Fibroblast of gingiva (primary cell): ENCODE measurements around the gene GAL3ST2.

Experiments used
- DNase-seq: peaks from one replicate; pipeline ENCODE4 v3.0.0-alpha.2; 2011; ENCODE audit warnings: low read depth

Gene GAL3ST2

DNA sequence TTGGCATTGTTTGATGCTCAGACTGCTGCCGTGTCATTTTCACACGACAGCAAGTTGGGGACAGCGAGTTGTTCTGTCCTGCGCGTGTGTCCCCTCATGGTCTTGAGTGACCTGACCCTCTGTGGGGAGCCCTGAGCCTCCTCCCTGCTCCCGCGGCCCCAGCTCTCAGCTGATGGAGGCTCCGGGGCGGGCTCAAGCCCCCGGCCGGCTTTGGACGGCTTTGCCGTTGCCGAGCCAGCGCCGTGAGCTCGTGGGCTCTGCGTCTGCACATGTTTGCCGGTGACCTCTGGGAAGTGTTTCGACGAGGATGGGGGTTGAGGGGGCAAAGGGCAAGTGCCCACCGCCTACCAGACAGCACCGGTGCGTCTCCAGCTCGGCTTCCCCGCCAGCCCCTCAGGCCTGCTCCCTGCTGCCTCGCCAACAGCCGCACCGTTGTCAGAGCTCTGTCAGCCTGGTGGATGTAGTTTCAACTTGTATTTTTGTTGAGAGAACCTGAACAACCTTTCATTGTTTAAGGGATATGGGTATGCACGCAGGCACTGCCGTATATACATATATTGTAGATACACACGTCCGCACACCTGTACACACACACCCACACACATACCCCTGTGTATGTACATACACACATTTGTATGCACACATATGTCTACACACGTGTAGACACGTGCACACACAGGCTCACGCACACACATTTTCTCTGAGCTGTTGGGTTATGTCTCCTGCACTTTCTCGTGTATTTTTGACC lies 68.4 kb downstream of the GAL3ST2 start:
- DNase-seq: no peak

DNA sequence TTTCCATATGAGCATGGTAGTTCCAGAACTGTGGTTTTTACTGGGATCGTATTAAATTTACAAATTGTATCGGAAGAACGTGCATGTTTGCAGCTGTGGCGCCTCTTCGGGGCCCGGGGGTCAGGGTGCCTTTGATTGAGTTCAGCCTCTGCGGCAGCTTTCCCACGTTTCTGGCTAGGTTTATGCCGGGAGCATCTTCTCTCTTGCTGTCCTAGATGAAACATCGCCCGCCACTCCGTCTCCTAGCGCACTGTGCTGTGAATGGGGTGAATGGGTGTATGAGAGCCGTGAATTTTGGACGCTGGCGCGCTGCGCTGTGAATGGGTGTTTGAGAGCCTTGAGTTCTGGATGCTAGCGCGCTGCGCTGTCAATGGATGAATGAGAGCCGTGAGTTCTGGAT lies 69.8 kb downstream of the GAL3ST2 start:
- no peak for DNase-seq

DNA sequence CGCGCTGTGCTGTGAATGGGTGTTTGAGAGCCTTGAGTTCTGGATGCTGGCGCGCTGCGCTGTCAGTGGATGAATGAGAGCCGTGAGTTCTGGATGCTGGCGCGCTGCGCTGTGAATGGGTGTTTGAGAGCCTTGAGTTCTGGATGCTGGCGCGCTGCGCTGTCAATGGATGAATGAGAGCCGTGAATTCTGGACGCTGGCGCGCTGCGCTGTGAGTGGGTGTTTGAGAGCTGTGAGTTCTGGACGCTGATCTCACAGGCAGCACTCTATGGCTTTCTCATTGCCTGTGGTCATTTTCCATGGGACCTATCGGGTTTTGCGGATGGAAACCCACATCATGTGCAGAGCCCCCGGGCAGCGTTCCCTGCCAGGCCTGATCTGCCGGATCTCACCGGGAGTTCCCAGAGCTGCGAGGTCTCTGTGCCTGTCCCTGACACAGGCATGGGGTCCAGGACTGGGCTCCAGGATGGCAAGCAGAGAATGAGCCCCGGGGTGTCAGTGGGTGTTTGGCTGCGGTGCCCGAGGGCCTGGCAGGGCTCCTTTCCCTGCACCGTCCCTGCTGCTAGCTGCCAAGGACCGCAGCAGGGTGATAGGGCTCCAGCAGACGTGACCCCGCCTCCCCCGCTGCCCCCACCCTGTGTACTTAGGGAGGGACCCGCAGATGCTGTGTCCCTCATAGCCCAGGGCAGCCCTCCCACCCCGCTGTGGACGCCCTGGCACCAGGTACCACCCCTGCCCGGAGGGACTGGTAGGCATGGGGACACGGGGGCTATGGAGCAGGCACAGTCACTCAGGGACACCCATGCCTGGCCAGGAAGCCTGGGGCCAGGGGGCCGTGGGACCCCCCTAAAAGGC lies 72.4 kb downstream of the GAL3ST2 start:
- DNase-seq: no peak

DNA sequence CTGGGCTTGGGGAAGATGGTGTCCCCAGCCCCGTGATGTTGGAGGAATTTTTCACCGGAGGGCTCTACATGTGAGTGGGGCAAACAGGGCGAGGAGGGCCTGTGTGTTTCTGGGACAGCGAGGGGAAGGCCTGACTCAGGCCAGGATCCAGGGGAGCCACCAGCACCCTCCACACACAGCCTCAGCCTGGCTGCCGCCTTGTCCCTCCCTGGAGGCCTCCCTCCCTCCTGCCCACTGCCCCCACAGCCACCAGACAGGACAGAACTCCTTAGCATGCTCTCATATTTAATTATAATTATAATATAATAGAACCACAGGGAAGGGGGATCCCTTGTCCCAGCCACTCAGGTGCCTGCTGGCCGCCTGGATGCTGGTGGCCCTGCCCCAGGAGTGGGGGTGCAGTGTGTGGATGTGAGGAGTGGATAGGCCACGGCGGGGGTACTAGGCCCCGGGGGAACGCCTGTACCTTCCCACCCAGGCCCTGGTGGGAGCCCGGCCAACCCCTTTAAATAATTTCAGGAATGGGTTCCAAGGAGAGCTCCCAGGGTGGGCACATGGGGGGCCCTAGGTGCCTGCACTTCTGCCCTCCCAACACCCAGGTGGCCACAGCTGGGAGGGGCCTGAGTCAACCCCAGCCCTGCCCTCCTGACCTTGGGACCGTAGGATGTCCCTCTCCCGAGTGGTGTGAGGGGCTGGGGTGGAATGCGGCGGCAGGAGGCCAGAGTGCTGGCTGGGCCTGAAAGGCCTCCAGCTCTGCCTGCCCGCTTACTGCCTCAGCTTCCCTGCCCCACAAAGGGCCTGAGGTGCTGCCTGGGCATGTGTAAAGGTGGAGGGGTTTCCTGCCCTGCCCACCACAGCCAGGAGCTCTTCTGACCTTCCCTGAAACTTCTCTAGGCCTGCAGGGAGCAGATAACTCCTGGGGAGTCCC lies 73.3 kb downstream of the GAL3ST2 start:
- DNase-seq: no peak

DNA sequence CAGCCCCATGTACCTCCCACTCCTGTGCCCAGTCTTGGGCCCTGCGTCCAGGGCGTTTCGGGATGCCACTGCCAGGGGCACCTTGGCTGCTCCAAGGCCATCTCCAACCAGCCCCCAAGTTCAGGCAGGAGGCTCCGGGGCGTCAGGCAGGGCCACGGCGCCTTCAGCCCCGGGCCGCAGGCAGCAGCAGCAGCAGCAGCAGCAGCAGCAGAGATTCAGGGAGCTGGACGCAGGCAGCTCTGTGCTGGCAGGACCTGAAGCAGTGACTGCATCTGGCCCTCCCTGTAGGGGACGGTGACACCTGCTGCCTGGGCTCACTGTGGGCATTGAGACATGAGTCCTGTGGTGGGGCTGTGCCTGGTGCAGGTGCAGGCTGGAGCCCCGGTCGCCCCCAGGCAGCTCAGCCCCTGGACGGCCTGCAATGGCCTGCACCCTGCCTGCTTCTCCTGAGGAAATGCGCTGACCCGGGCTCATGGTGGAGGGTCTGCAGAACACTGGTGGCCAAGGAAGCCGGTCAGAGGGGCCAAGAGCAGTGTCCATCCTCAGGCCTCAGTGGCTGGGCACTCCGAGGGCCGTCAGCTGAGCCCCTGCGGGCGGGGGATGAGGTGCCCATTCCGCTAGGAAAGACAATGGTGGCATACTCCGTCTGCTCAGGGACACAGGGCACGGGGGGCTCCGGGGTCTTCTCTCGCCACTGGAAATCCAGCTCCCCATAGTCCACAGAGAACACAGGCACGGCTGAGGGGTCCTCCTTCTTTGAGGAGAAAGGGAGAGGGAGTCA lies 74.1 kb downstream of the GAL3ST2 start:
- DNase-seq: no peak

GRCh38 chr2:241851325-241852115 lies 74.9 kb downstream of the GAL3ST2 start:
- DNase-seq: no peak

DNA sequence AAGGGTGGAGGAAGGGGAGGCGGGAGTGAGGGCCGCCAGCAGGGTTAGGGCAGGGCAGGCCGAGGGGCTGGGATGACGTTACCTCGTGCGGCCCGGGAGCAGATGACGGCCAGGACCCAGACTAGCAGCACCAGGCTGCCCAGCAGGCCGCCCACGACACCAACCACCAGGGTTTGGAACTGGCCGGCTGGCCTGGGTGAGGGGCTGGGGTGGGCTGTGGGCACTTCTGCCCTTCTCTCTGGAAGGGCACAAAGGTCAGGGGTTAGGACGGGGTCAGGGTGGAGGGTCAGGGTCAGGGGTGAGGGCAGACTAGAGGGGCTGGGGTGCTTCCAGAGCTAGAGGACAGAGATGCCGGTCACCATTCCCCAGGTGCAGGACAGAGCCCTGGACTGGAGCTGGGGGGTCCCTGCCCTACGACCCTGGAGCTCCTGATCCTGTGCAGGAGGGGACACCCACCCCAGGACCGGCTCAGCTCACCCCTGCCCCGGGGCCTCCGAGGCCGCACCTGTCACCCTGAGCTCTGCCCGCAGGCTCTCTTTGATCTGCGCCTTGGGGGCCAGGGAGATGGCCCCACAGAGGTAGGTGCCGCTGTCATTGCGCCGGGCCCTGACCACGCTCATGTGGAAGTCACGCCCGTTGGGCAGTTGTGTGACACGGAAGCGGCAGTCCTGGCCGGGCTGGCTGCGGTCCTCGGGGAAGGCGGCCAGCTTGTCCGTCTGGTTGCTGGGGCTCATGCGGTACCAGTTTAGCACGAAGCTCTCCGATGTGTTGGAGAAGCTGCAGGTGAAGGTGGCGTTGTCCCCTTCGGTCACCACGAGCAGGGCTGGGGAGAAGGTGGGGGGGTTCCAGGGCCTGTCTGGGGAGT lies 75.7 kb downstream of the GAL3ST2 start:
- DNase-seq: no peak

DNA sequence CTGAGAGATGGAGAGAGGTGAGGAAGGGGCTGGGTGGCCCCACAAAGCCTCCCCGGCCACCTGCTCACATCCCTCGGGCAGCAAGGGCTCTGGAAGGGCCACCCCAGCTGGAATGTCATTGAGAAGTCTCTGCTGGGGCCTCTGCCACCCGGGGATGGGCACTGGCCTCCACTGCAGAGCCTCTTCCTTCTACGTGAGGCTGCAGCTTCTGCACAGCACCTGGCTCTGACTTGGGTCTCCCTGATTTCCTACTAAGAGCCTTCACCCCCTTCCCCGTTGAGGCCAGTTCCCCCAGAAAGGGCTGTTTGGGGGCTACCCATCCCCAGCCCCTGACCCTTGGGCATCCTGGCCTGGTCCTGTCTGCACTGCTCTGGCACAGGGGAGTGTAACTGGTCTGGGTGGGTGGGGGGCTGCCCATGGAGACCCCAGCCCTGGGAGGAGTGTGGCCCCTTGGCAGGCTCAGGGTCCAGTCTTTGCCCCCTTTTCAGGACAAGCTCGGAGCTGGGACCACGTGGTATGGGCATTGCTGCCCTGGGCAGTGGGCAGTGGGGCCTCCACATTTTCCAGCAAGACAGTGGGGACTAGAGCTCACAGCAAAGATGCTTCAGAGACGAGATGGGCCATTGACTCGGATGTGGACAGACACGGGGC lies 76.5 kb downstream of the GAL3ST2 start:
- no peak for DNase-seq
